WI38 (cell line): ENCODE data around the gene ACKR4.

Experiments used
- H3K4me3 ChIP-seq: 2 replicates; pipeline ENCODE4 v1.5.1; 2011; ENCODE audit warnings: low read depth, mild to moderate bottlenecking, control low read depth, low read length
- TF ChIP-seq, protein P1 (sequence below): IDR thresholded peaks from 2 replicates; pipeline ENCODE4 v1.5.1; 2012; ENCODE audit warnings: low read depth, mild to moderate bottlenecking, control low read depth, low read length

ACKR4 gene

DNA sequence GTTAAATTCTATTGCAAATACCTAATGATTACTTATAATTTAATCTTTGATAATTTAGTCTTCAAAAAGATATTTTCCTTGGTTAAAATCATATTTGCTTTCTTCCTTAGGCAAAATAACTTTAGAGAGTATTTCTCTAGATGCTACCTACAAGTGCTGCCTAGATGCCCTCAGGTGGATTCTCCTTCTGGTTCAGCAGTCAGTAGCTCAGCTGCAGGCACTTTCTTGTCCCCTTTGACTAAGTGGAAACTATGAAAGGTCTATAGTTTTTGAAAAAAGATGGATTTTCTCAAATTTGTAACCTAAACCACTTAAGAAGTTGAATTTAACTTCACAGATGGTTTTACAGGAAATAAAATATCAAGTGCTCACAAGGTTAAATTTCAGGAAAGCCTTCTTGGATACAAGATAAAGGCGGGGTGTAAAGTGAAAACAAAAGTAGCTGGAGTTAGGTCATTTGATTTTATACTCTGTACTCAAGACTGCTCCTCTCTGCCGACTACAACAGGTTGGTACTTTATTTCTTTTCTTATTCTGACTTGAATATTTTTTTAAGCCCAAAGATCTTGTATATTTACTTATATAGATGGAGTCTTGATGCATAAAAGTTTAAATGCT, at the start of gene ACKR4:
Gene ACKR4, plus strand, starts transcription at position 455 of the 618 bp plus-strand sequence. CDS start 3,128 bp downstream, outside the sequence.
- TF ChIP-seq, protein P1, sequence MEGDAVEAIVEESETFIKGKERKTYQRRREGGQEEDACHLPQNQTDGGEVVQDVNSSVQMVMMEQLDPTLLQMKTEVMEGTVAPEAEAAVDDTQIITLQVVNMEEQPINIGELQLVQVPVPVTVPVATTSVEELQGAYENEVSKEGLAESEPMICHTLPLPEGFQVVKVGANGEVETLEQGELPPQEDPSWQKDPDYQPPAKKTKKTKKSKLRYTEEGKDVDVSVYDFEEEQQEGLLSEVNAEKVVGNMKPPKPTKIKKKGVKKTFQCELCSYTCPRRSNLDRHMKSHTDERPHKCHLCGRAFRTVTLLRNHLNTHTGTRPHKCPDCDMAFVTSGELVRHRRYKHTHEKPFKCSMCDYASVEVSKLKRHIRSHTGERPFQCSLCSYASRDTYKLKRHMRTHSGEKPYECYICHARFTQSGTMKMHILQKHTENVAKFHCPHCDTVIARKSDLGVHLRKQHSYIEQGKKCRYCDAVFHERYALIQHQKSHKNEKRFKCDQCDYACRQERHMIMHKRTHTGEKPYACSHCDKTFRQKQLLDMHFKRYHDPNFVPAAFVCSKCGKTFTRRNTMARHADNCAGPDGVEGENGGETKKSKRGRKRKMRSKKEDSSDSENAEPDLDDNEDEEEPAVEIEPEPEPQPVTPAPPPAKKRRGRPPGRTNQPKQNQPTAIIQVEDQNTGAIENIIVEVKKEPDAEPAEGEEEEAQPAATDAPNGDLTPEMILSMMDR: no peak
- H3K4me3 ChIP-seq: no peak within 1 kb of the TSS

DNA sequence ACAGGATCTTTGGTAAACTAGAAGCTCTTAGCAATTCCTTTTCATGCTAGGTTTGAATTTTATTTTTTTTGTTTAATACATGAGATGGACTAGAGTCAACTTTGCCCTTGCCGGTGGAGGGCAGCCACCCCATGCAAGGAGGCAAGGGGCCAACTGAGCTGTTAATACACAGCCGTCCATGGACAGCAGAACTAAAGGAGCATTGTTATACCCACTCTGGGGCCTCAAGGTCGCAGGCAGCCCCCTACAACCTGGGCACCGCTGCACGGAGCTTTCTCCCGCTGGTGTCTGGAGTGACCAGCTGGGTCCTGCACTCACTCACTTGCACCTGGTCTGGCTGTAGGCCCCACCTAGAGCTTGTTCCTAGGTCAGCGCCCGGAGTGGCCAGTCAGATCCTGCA, 47.9 kb upstream of the ACKR4 start:
- TF ChIP-seq, protein P1: no peak
- H3K4me3 ChIP-seq: no peak overlapping the region

DNA sequence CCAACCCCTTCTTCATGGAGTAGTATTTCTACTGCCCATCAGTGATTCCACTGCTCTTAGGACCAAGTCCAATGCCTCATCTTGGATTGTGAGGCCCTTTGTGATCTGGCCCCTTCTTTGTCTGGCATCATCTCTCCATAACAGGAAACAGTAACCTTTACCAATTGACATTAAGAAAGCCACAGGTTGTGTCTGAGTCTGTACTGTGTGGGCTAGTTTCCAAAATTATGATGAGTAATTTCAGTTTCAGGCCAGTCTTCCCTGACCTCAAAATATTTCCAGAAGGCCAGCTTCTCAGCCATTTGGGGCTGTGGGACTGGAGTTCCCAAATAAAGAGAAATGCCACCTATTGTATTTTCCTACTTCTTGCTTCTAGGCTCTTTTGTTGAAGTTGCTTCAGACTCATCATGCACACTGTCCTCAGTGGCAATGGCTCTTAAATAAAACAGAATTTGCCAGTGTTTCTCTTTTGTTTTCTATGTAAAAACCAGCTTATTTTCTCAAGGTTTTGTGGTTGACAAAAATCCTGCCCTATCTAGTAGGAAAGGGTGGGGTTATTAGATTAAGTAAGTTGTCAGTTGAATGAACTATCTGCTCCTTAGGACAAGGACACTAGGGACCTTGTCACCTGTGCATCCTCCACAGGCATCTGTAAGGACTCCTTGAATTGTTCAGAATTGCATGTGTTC, 47.0 kb upstream of the ACKR4 start:
- TF ChIP-seq, protein P1: no peak
- H3K4me3 ChIP-seq: no peak overlapping the region

DNA sequence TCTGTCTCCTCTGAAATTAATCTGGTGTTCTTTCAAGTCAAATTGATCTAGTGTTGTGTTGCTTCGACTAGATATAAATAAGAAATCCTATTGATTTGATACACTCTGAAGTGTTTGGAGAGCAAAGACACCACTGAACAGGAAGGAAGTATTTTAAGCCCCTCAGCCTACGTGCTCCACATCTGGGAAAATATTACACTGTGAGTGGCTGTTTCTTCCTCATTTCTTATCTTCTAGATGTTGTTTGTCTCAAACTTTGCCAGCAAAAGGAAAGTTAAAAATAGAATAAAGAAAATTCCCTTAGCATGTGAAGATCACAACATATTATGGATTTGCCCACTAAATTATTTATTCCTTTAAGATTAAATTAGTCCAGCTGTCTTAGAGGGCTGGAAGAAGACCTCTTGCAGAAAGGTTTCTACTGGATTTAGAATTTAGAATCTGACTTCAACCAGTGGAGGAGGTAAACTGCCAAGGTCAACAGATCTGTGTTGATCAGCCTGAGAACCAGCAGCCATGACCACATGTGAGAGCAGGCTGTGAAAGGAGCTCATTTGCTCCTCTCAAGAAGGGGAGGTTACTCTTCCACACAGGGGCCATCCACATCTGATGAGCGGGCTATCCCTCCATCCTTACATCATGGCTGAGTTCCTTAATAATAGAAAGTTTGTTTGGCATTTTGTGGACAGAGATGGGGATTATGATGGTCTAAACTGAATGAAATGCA, 46.3 kb upstream of the ACKR4 start:
- no peak overlapping the region for H3K4me3 ChIP-seq
- TF ChIP-seq, protein P1: no peak

DNA sequence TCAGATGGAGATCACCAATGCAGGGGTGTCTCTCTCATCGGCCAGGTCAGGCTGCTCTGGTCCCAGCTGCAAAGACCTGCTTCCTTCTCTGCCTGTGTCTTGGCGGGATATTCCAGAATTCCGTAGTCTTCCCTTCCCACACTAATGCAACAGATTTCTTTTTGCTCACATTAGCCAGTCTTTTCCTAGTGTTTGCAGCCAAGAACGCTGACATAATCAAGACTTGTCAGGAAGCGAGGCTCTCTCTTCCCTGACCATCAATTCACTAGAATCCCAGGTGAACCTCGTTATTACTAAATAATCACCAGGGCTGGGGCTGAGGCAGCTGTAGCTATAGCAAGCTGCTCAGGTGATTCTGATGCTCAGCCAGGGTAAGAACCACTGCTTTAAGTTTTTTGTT, 43.2 kb upstream of the ACKR4 start:
- no peak overlapping the region for H3K4me3 ChIP-seq
- TF ChIP-seq, protein P1: no peak

DNA sequence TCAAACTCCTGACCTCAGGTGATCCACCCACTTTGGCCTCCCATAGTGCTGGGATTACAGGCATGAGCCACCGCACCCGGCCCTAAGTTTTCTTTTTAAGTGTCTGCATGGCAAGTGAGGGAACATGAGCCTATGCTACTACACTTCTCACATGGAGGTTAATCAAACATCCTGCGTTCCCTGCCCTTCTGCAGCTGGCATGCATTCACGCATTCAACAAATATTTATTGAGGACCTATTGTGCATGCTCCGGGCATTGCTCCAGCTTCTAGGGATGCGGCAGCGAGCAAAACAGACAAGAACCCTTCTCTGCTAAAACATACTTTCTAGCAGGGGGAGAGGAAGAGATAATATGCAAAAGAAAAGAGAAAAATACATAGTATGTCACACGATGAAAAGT, 42.6 kb upstream of the ACKR4 start:
- TF ChIP-seq, protein P1: no peak
- no peak overlapping the region for H3K4me3 ChIP-seq
